ENCODE measurements around the gene CDAN1. TPM values are rescaled to one million over a fixed set of nuclear protein-coding genes. Genes with fewer than 3 reads are reported as not detected.
"Not testable (repeated sequence)": the region's sequence is repeated elsewhere in the genome, so short reads cannot be mapped to it uniquely, and the experiment has no call there.

Gene CDAN1
- total RNA-seq, 2 donors from 2014 or later = 11.0 to 31.6 TPM

GRCh38 chr15:42772901-42773300 lies 36.0 kb upstream of the CDAN1 start:
- Histone ChIP-seq H3K9me3 (no peaks in the 10 kb centered on the region), H3K4me3 (no peak overlapping the region), H3K27ac (no peak overlapping the region), H3K4me1 (no peaks in the 10 kb centered on the region), H3K27me3 (no peaks in the 10 kb centered on the region), H3K9ac (ENCODE audit: low read depth in 2 of 2, low read length in 2 of 2) (no peak overlapping the region), H3K36me3 (no peaks in the 10 kb centered on the region)
- no peak for DNase-seq
- TF ChIP-seq, protein P1, sequence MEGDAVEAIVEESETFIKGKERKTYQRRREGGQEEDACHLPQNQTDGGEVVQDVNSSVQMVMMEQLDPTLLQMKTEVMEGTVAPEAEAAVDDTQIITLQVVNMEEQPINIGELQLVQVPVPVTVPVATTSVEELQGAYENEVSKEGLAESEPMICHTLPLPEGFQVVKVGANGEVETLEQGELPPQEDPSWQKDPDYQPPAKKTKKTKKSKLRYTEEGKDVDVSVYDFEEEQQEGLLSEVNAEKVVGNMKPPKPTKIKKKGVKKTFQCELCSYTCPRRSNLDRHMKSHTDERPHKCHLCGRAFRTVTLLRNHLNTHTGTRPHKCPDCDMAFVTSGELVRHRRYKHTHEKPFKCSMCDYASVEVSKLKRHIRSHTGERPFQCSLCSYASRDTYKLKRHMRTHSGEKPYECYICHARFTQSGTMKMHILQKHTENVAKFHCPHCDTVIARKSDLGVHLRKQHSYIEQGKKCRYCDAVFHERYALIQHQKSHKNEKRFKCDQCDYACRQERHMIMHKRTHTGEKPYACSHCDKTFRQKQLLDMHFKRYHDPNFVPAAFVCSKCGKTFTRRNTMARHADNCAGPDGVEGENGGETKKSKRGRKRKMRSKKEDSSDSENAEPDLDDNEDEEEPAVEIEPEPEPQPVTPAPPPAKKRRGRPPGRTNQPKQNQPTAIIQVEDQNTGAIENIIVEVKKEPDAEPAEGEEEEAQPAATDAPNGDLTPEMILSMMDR (IDR thresholded peaks at IDR 0.05) = no peak
- intact Hi-C loops (cut with DNase I) = no loop called here

GRCh38 chr15:42772144-42772543 lies 35.2 kb upstream of the CDAN1 start:
- peak; percentile 23 for DNase-seq
- H3K9ac ChIP-seq (ENCODE audit: low read depth in 2 of 2, low read length in 2 of 2) = no peak overlapping the region

DNA sequence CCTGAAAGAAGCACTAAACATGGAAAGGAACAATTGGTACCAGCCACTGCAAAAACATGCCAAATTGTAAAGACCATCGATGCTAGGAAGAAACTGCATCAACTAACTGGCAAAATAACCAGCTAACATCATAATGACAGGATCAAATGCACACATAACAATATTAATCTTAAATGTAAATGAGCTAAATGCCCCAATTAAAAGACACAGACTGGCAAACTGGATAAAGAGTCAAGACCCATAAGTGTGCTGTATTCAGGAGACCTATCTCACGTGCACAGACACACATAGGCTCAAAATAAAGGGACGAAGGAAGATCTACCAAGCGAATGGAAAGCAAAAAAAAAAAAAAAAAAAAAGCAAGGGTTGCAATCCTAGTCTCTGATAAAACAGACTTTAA lies 29.2 kb upstream of the CDAN1 start:
- H3K27me3 ChIP-seq; H3K36me3 ChIP-seq; intact Hi-C loops (cut with DNase I); DNase-seq; H3K9ac ChIP-seq (ENCODE audit: low read depth in 2 of 2, low read length in 2 of 2); H3K4me1 ChIP-seq; H3K4me3 ChIP-seq; H3K27ac ChIP-seq; H3K9me3 ChIP-seq: not testable (repeated sequence)

More at GRCh38 chr15:42772144-42772543, 35.2 kb upstream of the CDAN1 start:
- Histone ChIP-seq H3K36me3 (no peaks in the 10 kb centered on the region), H3K9me3 (no peaks in the 10 kb centered on the region), H3K4me1 (no peaks in the 10 kb centered on the region), H3K4me3 (no peak overlapping the region), H3K27me3 (no peaks in the 10 kb centered on the region), H3K27ac (no peak overlapping the region)
- intact Hi-C loops (cut with DNase I) = no loop called here
- TF ChIP-seq, protein P1 (IDR thresholded peaks at IDR 0.05) = no peak

- H3K27ac ChIP-seq; DNase-seq; H3K4me1 ChIP-seq; H3K9me3 ChIP-seq; H3K27me3 ChIP-seq; H3K4me3 ChIP-seq; H3K9ac ChIP-seq (ENCODE audit: low read depth in 2 of 2, low read length in 2 of 2); H3K36me3 ChIP-seq; intact Hi-C loops (cut with DNase I): not testable (repeated sequence)
Observed at GRCh38 chr15:42764154-42764731, 27.3 kb upstream of the CDAN1 start.

- H3K9ac ChIP-seq (ENCODE audit: low read depth in 2 of 2, low read length in 2 of 2); H3K4me3 ChIP-seq; H3K27ac ChIP-seq; H3K9me3 ChIP-seq; intact Hi-C loops (cut with DNase I); H3K4me1 ChIP-seq; H3K36me3 ChIP-seq; H3K27me3 ChIP-seq; DNase-seq: not testable (repeated sequence)
Observed at GRCh38 chr15:42761813-42762212, 24.9 kb upstream of the CDAN1 start.

DNA sequence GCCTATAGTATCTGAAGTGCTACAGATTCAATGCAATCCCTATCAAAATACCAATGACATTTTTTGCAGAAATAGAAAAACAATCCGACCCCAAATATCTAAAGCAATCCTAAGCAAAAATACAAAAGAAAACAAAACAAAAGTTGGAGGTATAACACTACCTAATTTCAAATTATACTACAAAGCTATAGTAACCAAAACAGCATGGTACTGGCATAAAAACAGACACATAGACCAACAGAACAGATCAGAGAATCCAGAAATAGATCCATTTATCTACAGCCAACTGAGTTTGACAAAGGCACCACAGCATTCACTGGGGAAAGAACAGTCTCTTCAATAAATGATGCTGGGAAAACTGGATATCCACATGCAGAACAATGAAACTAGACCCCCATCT lies 23.8 kb upstream of the CDAN1 start:
- no peaks in the 10 kb centered on the region for H3K9me3 ChIP-seq

DNA sequence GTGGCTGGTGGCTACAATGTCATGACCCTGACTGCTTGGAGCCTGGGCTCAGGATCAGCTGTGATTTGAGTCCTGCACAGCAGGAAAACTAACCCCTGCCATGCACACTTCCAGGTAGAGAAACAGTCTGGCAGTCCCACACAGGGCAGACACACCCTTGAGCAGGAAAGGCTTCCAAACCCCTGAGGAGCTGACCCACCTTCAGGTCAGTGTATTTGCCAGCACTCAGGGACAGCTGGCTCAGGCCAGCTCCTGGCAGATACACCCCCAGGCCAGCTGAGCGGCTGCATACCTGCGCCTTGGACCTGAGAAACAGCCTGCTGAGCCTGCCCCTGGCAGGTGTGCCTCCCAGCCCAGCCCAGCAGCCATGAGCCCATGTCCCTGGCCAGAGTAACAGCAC lies 22.2 kb upstream of the CDAN1 start:
- Histone ChIP-seq H3K4me3 (no peak overlapping the region), H3K4me1 (no peaks in the 10 kb centered on the region), H3K27me3 (no peaks in the 10 kb centered on the region), H3K27ac (no peak overlapping the region), H3K9me3 (no peaks in the 10 kb centered on the region), H3K36me3 (no peaks in the 10 kb centered on the region), H3K9ac (ENCODE audit: low read depth in 2 of 2, low read length in 2 of 2) (no peak overlapping the region)
- intact Hi-C loops (cut with DNase I) = no loop called here
- TF ChIP-seq, protein P1 (IDR thresholded peaks at IDR 0.05) = no peak
- no peak for DNase-seq

More for the DNA sequence above, 23.8 kb upstream of the CDAN1 start:
- no peaks in the 10 kb centered on the region for H3K36me3 ChIP-seq
- H3K27ac ChIP-seq = no peak overlapping the region
- no peaks in the 10 kb centered on the region for H3K4me1 ChIP-seq
- intact Hi-C loops (cut with DNase I) = no loop called here
- DNase-seq = no peak
- no peak overlapping the region for H3K9ac ChIP-seq (ENCODE audit: low read depth in 2 of 2, low read length in 2 of 2)
- no peaks in the 10 kb centered on the region for H3K27me3 ChIP-seq
- TF ChIP-seq, protein P1 (IDR thresholded peaks at IDR 0.05) = no peak
- no peak overlapping the region for H3K4me3 ChIP-seq
